ENCODE data around the gene LAMP2.

DNA sequence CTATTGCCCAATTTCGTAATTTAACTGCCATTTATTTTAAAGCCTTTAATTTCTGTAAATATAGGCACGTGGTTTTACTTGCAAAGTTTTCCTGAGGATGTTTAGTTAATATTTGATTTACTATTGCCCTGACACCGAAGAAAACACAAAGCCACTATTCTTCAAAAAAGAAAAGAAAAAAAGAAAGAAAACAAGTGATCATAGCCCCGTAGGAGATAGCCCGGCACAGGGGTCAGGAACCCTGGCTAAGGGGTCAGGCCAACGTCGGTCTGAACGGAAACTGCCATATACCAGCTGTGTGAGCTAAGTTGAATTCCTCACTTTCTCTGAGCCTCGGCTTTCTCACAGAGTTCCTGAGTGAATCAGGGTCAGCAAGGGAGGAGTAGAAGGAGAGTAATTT lies 17.7 kb upstream of the LAMP2 start:
- no peak for TF ChIP-seq POLR2A (IDR thresholded peaks at IDR 0.05)
- TF ChIP-seq, protein P1, sequence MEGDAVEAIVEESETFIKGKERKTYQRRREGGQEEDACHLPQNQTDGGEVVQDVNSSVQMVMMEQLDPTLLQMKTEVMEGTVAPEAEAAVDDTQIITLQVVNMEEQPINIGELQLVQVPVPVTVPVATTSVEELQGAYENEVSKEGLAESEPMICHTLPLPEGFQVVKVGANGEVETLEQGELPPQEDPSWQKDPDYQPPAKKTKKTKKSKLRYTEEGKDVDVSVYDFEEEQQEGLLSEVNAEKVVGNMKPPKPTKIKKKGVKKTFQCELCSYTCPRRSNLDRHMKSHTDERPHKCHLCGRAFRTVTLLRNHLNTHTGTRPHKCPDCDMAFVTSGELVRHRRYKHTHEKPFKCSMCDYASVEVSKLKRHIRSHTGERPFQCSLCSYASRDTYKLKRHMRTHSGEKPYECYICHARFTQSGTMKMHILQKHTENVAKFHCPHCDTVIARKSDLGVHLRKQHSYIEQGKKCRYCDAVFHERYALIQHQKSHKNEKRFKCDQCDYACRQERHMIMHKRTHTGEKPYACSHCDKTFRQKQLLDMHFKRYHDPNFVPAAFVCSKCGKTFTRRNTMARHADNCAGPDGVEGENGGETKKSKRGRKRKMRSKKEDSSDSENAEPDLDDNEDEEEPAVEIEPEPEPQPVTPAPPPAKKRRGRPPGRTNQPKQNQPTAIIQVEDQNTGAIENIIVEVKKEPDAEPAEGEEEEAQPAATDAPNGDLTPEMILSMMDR (IDR thresholded peaks at IDR 0.05 in 4 of 5, conservative IDR thresholded peaks at IDR 0.05 in 1 of 5) = no peak
